Activated B cell treated with CpG ODN at 0.5 μM for 24 hours (primary cell): ENCODE measurements around the gene PTGIR. TPM values are rescaled to one million over a fixed set of nuclear protein-coding genes. Genes with fewer than 3 reads are reported as not detected.

Experiments
- ATAC-seq: fragments of 200-7000 bp; cut with Tn5 transposase; one replicate; pipeline ENCODE4 v1.10.0; 2021; ENCODE audit warnings: low read depth, mild to moderate bottlenecking, moderate library complexity
- CTCF ChIA-PET: fragments of 350-600 bp; sonication (Branson Sonifier 250); formaldehyde crosslinking; loops from one replicate; lab custom pipeline; 2021; ENCODE audit warnings: antibody characterized with exemption; lab: Charles Lee
- POLR2A ChIA-PET: fragments of 350-600 bp; sonication (Branson Sonifier 250); formaldehyde crosslinking; loops from one replicate; lab custom pipeline; 2021; ENCODE audit warnings: antibody characterized with exemption; lab: Charles Lee
- DNase-seq: peaks from one replicate; pipeline ENCODE4 v3.0.0; 2022
- H3K27ac Mint-ChIP-seq: one replicate; pipeline ENCODE4 v1.8.0; 2020; ENCODE audit warnings: mixed read lengths
- H3K27me3 Mint-ChIP-seq: one replicate; pipeline ENCODE4 v1.8.0; 2021; ENCODE audit warnings: mixed read lengths
- H3K36me3 Mint-ChIP-seq: one replicate; pipeline ENCODE4 v1.8.0; 2021; ENCODE audit warnings: low read depth, mixed read lengths
- H3K4me1 Mint-ChIP-seq: one replicate; pipeline ENCODE4 v1.8.0; 2021; ENCODE audit warnings: mixed read lengths
- H3K4me3 Mint-ChIP-seq: one replicate; pipeline ENCODE4 v1.8.0; 2020; ENCODE audit warnings: mild to moderate bottlenecking, mixed read lengths
- H3K9me3 Mint-ChIP-seq: one replicate; pipeline ENCODE4 v1.8.0; 2020; ENCODE audit warnings: mixed read lengths
- intact Hi-C: fragments of 100-400 bp; cut with micrococcal nuclease; formaldehyde crosslinking; loops from one replicate; pipeline ENCODE4 v1.15.1; 2024
- total RNA-seq: library from RNA; stranded (reverse); gene quantifications from 2 replicates; pipeline ENCODE4 v1.2.3, GENCODE V29; 2022
- TF ChIP-seq, protein P1 (sequence below): fragments of 200-600 bp; IDR thresholded peaks from one replicate; pipeline ENCODE4 v1.8.0; 2022; ENCODE audit warnings: antibody characterized with exemption, mild to moderate bottlenecking

PTGIR gene
- total RNA-seq, 1 donor from 2014 or later, result 17.8 TPM

- intact Hi-C loops, result no loop called here
- Mint-ChIP-seq H3K4me1 (peaks cover 30% of the 10 kb centered on the region), H3K4me3 (no peak overlapping the region), H3K27ac (no peak overlapping the region), H3K36me3 (peaks cover 53% of the 10 kb centered on the region), H3K9me3 (no peaks in the 10 kb centered on the region), H3K27me3 (no peaks in the 10 kb centered on the region)
- ChIA-PET POLR2A (no interaction called here), CTCF (interaction anchor here (1.2 to 5.3 kb wide), 3 partner anchors 9 to 57 kb away, joined by 3 to 33 read pairs (median 4); partner anchors contain the start of gene DACT3)
- TF ChIP-seq, protein P1, sequence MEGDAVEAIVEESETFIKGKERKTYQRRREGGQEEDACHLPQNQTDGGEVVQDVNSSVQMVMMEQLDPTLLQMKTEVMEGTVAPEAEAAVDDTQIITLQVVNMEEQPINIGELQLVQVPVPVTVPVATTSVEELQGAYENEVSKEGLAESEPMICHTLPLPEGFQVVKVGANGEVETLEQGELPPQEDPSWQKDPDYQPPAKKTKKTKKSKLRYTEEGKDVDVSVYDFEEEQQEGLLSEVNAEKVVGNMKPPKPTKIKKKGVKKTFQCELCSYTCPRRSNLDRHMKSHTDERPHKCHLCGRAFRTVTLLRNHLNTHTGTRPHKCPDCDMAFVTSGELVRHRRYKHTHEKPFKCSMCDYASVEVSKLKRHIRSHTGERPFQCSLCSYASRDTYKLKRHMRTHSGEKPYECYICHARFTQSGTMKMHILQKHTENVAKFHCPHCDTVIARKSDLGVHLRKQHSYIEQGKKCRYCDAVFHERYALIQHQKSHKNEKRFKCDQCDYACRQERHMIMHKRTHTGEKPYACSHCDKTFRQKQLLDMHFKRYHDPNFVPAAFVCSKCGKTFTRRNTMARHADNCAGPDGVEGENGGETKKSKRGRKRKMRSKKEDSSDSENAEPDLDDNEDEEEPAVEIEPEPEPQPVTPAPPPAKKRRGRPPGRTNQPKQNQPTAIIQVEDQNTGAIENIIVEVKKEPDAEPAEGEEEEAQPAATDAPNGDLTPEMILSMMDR, result no peak
- DNase-seq, result no peak
- no peak for ATAC-seq
Measured at GRCh38 chr19:46604781-46605355, 20.0 kb downstream of the PTGIR start.

DNA sequence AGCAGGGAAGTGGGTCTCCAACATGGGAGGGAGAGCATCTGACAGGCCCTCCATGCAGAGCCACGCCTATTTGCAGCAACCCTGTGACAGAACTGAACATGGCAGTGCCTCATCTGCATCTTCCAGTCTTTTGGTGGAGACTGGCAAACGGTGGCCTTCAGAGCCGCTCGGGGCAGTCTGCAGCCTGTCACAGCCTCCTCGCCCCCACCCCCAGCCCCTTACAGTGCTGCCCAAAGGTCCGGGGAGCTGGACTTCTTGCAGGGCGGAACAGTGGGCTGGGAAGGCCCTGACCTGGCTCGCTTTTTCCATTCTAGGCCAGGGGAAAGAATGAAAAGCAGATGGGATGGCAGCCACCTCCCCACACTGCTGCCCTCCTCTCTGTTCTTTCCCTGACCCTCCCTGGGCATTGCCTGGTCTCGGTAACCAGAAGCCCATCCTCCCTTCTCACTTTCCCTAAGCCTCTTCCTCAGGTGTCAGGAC is 21.1 kb downstream of the PTGIR start:
- Mint-ChIP-seq H3K9me3 (peaks cover 3% of the 10 kb centered on the region), H3K36me3 (peaks cover 42% of the 10 kb centered on the region), H3K27ac (no peak overlapping the region), H3K27me3 (no peaks in the 10 kb centered on the region), H3K4me3 (no peak overlapping the region), H3K4me1 (peaks cover 30% of the 10 kb centered on the region)
- TF ChIP-seq, protein P1, result no peak
- no peak for ATAC-seq
- ChIA-PET CTCF (interaction anchor here (1.1 to 5.3 kb wide), 4 partner anchors 8 to 63 kb away, joined by 3 to 33 read pairs (median 8); partner anchors contain the start of gene DACT3), POLR2A (interaction anchor here (0.5 to 4.3 kb wide), 2 partner anchors 15 to 57 kb away, joined by 6 to 58 read pairs; partner anchors contain the start of gene DACT3)
- intact Hi-C loops, result no loop called here
- no peak for DNase-seq

GRCh38 chr19:46603195-46603637 is 21.7 kb downstream of the PTGIR start:
- H3K36me3 Mint-ChIP-seq, result peaks cover 37% of the 10 kb centered on the region
- POLR2A ChIA-PET, result interaction anchor here (0.5 to 4.3 kb wide), 4 partner anchors 9 to 58 kb away, joined by 6 to 69 read pairs (median 48); partner anchors contain the start of gene DACT3
- ATAC-seq (no peak), DNase-seq (no peak)
- H3K27me3 Mint-ChIP-seq, result no peaks in the 10 kb centered on the region
- peaks cover 30% of the 10 kb centered on the region for H3K4me1 Mint-ChIP-seq
- CTCF ChIA-PET, result interaction anchor here (1.1 to 5.3 kb wide), 5 partner anchors 9 to 126 kb away, joined by 3 to 33 read pairs (median 6); partner anchors contain the start of gene DACT3
- TF ChIP-seq, protein P1, result no peak
- intact Hi-C loops, result no loop called here
- peak overlapping the region; percentile 12 for H3K27ac Mint-ChIP-seq
- peak overlapping the region; percentile 99 for H3K4me3 Mint-ChIP-seq
- H3K9me3 Mint-ChIP-seq, result peaks cover 5% of the 10 kb centered on the region

DNA sequence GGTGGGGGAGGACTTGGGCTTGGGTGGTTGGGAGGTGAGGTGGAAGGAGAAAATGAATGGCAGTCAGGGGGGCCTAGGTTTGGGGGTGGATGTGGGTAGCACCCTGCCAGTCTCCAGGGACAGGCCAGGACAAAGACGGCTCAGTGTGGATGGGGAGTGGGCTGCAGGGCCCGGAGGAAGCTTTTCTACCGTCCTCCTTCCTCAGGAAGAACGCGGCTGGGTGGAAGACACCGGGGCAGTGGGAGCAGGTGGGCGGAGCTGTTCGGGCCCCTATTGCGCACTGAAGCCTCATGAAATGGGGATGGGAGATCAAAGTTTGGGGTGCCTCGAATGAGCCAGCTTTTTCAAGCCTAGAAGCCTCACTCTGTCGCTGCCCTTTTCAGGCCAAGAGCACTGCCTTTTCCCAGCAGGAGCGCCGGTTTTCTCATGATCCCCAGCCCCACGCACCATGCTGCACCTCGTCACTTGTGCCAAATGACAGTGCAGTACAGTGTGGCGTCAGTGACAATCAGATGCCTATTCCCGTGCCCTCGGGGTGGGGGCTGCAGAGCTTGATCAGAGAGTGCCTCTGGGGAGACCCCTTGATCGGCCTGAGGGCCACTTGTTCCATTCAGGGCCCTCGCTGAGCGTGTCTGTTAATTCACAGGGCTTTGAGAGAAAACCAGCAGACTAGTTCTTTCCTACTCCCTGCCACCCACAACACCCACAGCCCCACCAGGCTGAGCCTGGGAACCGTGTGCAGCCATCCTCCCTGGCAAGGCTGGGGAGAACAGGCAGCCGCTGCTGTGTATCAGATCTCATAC is 22.3 kb downstream of the PTGIR start:
- H3K4me3 Mint-ChIP-seq, result peak overlapping the region; percentile 99
- no peaks in the 10 kb centered on the region for H3K27me3 Mint-ChIP-seq
- peak overlapping the region; percentile 56 for H3K27ac Mint-ChIP-seq
- ChIA-PET POLR2A (interaction anchor here (0.9 to 4.3 kb wide), 8 partner anchors 10 to 143 kb away, joined by 3 to 69 read pairs (median 17); partner anchors contain the start of genes DACT3, GNG8 and PTGIR), CTCF (interaction anchor here (0.8 to 5.3 kb wide), 6 partner anchors 9 to 126 kb away, joined by 3 to 33 read pairs (median 5); partner anchors contain the start of gene DACT3)
- peaks cover 31% of the 10 kb centered on the region for H3K36me3 Mint-ChIP-seq
- no peak for DNase-seq
- intact Hi-C loops, result no loop called here
- TF ChIP-seq, protein P1, result no peak
- peaks cover 30% of the 10 kb centered on the region for H3K4me1 Mint-ChIP-seq
- peaks cover 7% of the 10 kb centered on the region for H3K9me3 Mint-ChIP-seq
- ATAC-seq, result no peak
